Choroid plexus epithelial cell (primary cell): ENCODE data around the gene MAPK8.

ENCODE experiments used
- DNase-seq: peaks from one replicate; pipeline ENCODE4 v3.0.0-alpha.2; 2010; ENCODE audit warnings: low read depth
- H3K4me3 ChIP-seq: 2 replicates; pipeline ENCODE4 v1.5.1; 2011; ENCODE audit warnings: low read depth, mild to moderate bottlenecking, control low read depth, low read length, moderate library complexity
- TF ChIP-seq, protein P1 (sequence below): conservative IDR thresholded peaks from 2 replicates; pipeline ENCODE4 v1.5.1; 2011; ENCODE audit warnings: low read depth, mild to moderate bottlenecking, control low read depth, inconsistent platforms, low read length, moderate library complexity

Gene MAPK8

DNA sequence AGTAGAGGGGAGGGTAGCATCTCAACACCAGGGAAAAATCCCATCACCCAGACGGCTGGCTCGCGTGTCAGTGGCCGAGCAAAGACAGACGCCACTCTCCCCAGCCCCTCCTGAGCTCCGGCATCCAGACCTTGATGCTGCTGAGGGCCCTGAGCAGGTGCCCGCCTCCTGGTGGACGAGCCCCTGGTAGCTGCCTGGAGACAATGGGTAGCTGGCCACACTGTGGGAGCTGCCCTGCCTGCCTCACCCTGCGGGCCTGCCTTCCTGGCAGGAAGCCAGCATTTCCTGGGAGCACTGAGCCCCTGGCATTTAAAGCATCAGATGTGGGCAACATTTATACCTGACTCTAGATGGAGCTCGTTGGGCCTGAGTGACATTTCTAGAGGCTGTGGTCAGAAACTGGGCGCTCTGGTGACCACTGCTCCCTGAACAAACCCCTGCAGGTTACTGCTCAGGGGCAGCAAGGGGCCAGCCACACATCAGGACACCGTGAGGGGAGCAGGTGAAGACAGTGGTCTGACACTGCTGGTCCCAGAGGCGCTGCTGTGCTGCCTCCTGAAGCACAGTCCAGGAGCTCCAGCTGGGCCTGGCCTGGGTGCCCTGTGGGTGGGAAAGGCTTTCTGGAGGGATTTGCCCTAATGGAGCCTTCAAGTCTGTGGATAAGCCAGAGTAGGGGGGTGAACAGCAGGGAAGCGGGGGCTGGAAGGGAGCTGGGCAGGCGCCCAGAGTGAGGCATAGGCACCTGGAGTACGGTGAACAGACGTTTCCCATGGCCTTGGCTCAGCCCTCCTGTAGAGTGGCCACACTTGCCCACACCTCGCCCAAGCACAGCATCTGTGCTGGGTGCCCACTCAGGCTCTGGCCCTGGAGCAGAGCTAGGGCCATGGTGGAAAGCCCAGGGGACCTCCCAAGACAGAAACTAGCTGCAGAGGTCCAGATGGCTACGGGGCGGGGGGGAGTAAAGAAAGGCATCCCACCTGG lies 138.7 kb downstream of the MAPK8 start:
- TF ChIP-seq, protein P1, sequence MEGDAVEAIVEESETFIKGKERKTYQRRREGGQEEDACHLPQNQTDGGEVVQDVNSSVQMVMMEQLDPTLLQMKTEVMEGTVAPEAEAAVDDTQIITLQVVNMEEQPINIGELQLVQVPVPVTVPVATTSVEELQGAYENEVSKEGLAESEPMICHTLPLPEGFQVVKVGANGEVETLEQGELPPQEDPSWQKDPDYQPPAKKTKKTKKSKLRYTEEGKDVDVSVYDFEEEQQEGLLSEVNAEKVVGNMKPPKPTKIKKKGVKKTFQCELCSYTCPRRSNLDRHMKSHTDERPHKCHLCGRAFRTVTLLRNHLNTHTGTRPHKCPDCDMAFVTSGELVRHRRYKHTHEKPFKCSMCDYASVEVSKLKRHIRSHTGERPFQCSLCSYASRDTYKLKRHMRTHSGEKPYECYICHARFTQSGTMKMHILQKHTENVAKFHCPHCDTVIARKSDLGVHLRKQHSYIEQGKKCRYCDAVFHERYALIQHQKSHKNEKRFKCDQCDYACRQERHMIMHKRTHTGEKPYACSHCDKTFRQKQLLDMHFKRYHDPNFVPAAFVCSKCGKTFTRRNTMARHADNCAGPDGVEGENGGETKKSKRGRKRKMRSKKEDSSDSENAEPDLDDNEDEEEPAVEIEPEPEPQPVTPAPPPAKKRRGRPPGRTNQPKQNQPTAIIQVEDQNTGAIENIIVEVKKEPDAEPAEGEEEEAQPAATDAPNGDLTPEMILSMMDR, result peak; percentile 6
- no peak for DNase-seq
- H3K4me3 ChIP-seq, result no peak overlapping the region

DNA sequence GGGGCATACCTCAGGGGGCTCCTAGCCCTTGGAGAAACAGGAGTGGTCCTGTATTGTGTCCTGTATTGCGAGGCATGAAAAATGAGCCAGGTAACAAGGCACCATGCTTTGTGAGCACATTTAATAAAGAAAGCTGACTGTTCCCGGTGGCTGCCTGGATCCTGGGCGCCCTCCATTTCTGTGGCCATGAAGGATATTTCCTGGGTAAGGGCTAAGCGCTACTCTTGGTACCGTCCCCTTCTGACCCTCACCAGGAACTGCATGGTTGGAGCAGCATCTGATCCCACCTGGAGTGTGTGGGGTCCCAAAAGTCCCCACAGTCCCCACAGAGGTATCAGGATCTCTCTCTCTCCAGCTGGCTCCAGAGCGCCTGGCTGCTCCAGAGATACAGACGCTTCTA lies 139.5 kb downstream of the MAPK8 start:
- TF ChIP-seq, protein P1, result no peak
- no peak for DNase-seq
- no peak overlapping the region for H3K4me3 ChIP-seq

DNA sequence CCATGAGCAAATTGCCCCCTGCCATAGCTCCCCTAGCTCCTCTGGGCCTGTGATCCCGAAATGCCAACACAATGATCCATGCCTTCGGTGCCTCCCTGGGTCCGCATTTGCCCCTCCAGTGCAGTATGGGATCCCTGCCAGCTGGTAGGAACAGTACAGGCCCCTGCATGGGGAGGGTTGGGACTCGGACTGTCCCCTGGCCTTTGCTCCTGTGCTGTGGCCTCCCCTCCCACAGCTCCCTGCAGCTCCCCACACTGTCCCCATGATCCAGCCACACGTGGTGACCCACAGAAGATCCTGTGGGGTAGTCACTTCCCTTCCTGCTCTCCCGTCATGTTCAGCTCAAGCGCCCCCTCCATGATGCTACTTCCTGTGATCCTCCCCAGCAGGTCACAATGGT lies 140.3 kb downstream of the MAPK8 start:
- DNase-seq, result no peak
- no peak overlapping the region for H3K4me3 ChIP-seq
- TF ChIP-seq, protein P1, result no peak

DNA sequence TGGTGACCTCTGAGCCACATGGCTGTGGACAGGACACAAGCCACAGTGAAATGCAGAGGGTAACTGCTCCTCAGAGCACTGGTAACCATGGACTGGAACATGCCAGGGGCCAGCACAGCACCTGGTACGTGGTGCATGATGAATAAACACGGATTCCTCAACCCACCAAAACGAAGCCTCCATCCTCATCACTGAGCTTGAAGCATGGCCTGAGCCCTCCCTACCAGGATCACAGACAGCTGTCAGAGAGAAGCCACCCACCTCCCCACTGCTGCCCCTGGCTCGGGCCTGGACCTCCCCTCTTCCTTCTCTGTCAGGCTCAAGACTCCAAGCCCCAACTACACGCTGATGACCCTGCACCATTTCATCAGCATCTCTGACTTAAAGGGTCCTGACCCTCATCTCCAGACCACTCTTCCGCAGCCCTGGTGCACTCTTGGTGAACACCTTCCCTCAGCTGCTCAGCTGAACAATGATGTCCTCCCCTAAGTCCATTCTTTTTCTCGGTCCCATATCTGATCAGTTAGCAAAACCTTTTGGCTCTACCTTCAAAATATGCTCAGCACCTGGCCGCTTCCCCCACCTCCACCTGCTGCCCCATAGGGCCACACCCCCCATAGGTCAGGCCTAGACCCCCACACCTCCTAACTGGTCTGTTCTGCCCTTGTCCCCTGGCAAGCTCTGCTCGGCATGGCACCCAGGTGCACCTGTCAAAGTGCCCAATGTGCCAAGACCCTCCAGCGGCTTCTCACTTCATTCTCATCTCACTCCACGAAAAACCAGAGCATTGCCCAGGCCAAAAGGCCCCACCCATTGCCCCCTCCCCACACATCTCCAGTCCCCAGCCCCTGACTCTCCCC lies 141.1 kb downstream of the MAPK8 start:
- TF ChIP-seq, protein P1, result no peak
- no peak overlapping the region for H3K4me3 ChIP-seq
- DNase-seq, result no peak

DNA sequence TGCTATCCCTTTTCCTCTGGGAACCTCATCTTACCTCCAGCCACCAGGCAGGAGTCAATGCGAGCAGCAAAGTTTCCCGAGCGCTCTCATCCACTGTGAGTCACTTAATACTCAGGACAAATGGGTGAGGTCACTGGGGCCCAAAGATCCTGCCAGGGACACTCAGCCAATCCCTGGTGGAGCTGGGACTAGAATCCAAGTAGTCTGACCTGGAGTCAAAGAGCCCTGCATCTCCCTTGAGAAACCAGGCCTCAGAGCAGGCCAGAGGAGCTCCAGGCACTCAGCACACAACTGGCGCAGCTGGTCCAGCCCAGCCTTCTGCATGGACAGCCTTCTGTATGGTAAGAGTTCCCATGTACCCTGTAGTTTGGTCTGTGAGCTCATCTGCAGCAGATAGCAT lies 142.3 kb downstream of the MAPK8 start:
- DNase-seq, result peak; percentile 21
- no peak overlapping the region for H3K4me3 ChIP-seq
- TF ChIP-seq, protein P1, result no peak

DNA sequence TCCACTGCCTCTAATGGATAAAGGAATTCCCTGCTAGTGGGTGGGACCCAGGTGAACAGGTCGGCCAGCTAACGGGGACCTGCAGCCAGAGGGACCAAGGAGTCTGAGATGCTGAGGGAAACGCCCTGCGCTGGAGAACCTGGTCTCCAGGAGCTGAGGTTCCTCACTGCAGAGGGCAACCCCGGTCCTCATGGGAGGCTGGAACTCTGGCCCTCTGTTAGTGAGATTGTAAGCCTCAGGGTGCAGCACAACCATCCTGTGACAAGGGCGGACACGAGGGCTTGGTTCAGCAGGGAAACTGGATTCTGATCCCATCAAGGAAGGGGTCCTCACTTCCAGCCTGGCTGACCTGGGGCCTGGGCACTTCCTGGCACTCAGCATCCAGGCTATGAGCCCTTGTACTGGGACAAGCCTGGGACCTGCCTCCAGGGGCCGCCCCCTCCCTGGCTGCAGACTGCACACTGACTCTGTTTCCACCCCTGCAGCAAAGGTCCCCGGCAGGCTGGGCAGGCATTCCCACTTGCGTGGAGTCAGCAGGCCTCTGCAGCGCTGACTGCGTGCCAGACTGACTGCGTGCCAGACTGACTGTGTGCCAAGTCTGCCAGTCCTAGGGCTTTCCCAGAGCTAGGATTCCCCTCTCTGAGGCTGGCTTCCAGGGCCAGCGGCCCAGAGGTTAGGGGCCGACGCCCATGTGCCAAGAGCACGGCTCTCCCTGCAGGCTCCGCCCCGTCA lies 143.2 kb downstream of the MAPK8 start:
- DNase-seq, result no peak
- H3K4me3 ChIP-seq, result no peak overlapping the region
- TF ChIP-seq, protein P1, result no peak
